ENCODE measurements around the gene CDY1. TPM values are rescaled to one million over a fixed set of nuclear protein-coding genes. Genes with fewer than 3 reads are reported as not detected.
"Not testable (repeated sequence)": the region's sequence is repeated elsewhere in the genome, so short reads cannot be mapped to it uniquely, and the experiment has no call there.

CDY1 gene
- polyA plus RNA-seq: not detected

- H3K27me3 Mint-ChIP-seq (ENCODE audit: low read depth in 3 of 3); H3K4me3 Mint-ChIP-seq; H3K9me3 Mint-ChIP-seq; H3K36me3 Mint-ChIP-seq; DNase-seq; H3K27ac Mint-ChIP-seq; H3K4me1 Mint-ChIP-seq: not testable (repeated sequence)
Observed at GRCh38 chrY:25621817-25622216, at the start of gene CDY1. Gene CDY1 (plus strand): TSS chrY:25622117. CDS start chrY:25622443, 326 bp downstream.

GRCh38 chrY:25593336-25593735, 28.6 kb upstream of the CDY1 start:
- DNase-seq; H3K36me3 Mint-ChIP-seq; H3K27me3 Mint-ChIP-seq (ENCODE audit: low read depth in 3 of 3); H3K9me3 Mint-ChIP-seq; H3K27ac Mint-ChIP-seq; H3K4me3 Mint-ChIP-seq; H3K4me1 Mint-ChIP-seq: not testable (repeated sequence)

GRCh38 chrY:25620209-25620608, 1.7 kb upstream of the CDY1 start:
- not testable (repeated sequence) for H3K27me3 Mint-ChIP-seq (ENCODE audit: low read depth in 3 of 3); H3K4me1 Mint-ChIP-seq; H3K9me3 Mint-ChIP-seq; H3K36me3 Mint-ChIP-seq; H3K4me3 Mint-ChIP-seq; DNase-seq; H3K27ac Mint-ChIP-seq

GRCh38 chrY:25626524-25626923, 4.6 kb downstream of the CDY1 start:
- not testable (repeated sequence) for H3K4me1 Mint-ChIP-seq; H3K9me3 Mint-ChIP-seq; H3K27ac Mint-ChIP-seq; H3K4me3 Mint-ChIP-seq; H3K36me3 Mint-ChIP-seq; DNase-seq; H3K27me3 Mint-ChIP-seq (ENCODE audit: low read depth in 3 of 3)

- H3K4me3 Mint-ChIP-seq; DNase-seq; H3K27ac Mint-ChIP-seq; H3K27me3 Mint-ChIP-seq (ENCODE audit: low read depth in 3 of 3); H3K4me1 Mint-ChIP-seq; H3K36me3 Mint-ChIP-seq; H3K9me3 Mint-ChIP-seq: not testable (repeated sequence)
Observed at GRCh38 chrY:25630383-25631112, 8.6 kb downstream of the CDY1 start.

- not testable (repeated sequence) for H3K36me3 Mint-ChIP-seq; H3K4me3 Mint-ChIP-seq; DNase-seq; H3K27ac Mint-ChIP-seq; H3K27me3 Mint-ChIP-seq (ENCODE audit: low read depth in 3 of 3); H3K4me1 Mint-ChIP-seq; H3K9me3 Mint-ChIP-seq
Observed at GRCh38 chrY:25639852-25640251, 17.9 kb downstream of the CDY1 start.

GRCh38 chrY:25643024-25643915, 21.4 kb downstream of the CDY1 start:
- not testable (repeated sequence) for H3K27ac Mint-ChIP-seq; H3K9me3 Mint-ChIP-seq; H3K27me3 Mint-ChIP-seq (ENCODE audit: low read depth in 3 of 3); H3K4me1 Mint-ChIP-seq; H3K4me3 Mint-ChIP-seq; H3K36me3 Mint-ChIP-seq; DNase-seq
